ENCODE measurements around the gene PRX.
"Not testable (repeated sequence)": the region's sequence is repeated elsewhere in the genome, so short reads cannot be mapped to it uniquely, and the experiment has no call there.

PRX gene

DNA sequence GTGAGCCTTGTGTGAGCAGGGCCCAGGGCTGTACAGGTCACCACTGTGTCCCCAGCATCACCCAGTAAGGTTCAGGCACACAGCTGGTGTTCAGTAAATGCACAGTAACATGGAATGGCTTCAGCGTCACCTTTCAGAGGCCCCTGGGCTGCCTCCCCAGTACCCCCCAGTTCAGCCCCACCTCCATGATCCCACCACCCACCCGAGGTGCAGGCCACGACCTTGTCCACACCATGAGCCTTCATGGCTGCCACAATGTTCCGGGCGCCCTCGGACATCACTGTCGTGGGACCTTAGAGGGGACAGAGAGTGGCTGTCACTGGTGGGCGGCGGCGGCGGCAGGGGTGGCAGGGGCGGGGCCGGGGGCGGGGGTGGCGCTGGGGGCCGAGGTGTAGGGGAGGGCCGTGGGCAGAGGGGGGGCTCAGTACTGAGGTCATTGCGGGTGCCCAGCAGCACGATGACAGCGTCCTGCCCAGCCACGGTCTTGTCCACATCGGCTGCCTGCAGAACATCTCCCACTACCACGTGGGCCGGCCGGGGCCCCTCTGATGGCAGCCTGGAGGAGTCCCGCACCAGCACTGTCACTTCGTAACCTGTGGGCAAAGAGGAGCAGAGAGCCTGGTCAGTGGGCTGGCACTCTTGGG, 44.9 kb upstream of the PRX start:
- Histone ChIP-seq H3K27ac (no peak overlapping the region), H3K27me3 (ENCODE audit: insufficient read depth, low read depth) (no peaks in the 10 kb centered on the region), H4K20me1 (ENCODE audit: insufficient read depth) (no peaks in the 10 kb centered on the region), H3K9ac (no peak overlapping the region), H3K79me2 (ENCODE audit: insufficient read depth, low read depth) (no peaks in the 10 kb centered on the region), H2AFZ (ENCODE audit: low read depth) (no peak overlapping the region), H3K4me3 (IDR thresholded peaks at IDR 0.05; ENCODE audit: insufficient read depth, low read depth, low read length) (no peak overlapping the region), H3K36me3 (ENCODE audit: insufficient read depth) (no peaks in the 10 kb centered on the region), H3K4me2 (no peak overlapping the region), H3K4me1 (ENCODE audit: low read depth, poor library complexity, severe bottlenecking) (peaks cover 3% of the 10 kb centered on the region)
- TF ChIP-seq, protein P1, sequence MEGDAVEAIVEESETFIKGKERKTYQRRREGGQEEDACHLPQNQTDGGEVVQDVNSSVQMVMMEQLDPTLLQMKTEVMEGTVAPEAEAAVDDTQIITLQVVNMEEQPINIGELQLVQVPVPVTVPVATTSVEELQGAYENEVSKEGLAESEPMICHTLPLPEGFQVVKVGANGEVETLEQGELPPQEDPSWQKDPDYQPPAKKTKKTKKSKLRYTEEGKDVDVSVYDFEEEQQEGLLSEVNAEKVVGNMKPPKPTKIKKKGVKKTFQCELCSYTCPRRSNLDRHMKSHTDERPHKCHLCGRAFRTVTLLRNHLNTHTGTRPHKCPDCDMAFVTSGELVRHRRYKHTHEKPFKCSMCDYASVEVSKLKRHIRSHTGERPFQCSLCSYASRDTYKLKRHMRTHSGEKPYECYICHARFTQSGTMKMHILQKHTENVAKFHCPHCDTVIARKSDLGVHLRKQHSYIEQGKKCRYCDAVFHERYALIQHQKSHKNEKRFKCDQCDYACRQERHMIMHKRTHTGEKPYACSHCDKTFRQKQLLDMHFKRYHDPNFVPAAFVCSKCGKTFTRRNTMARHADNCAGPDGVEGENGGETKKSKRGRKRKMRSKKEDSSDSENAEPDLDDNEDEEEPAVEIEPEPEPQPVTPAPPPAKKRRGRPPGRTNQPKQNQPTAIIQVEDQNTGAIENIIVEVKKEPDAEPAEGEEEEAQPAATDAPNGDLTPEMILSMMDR (conservative IDR thresholded peaks at IDR 0.05; ENCODE audit: low read depth, low read length): no peak

DNA sequence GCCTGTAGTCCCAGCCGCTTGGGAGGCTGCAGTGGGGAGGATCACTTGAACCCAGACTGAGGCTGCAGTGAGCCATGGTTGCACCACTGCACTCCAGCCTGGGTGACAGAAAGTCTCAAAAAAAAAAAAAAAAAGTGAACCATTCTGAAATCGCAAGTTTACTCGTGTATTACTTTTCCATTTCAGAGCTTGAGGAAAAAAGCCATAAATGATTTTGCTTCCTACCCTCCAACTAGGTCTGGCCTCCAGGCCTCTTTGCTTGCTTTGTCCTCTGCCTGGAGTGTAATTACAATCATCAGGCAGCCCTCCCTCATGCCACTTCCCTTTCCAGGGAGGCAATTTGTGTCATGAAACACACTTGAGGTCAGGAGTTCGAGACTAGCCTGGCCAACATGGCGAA, 43.9 kb upstream of the PRX start:
- Histone ChIP-seq H3K4me1 (ENCODE audit: low read depth, poor library complexity, severe bottlenecking) (peaks cover 3% of the 10 kb centered on the region), H3K27ac (no peak overlapping the region), H3K79me2 (ENCODE audit: insufficient read depth, low read depth) (no peaks in the 10 kb centered on the region), H3K9ac (no peak overlapping the region), H3K27me3 (ENCODE audit: insufficient read depth, low read depth) (no peaks in the 10 kb centered on the region), H4K20me1 (ENCODE audit: insufficient read depth) (no peaks in the 10 kb centered on the region), H2AFZ (ENCODE audit: low read depth) (no peak overlapping the region), H3K4me3 (IDR thresholded peaks at IDR 0.05; ENCODE audit: insufficient read depth, low read depth, low read length) (no peak overlapping the region), H3K4me2 (no peak overlapping the region), H3K36me3 (ENCODE audit: insufficient read depth) (no peaks in the 10 kb centered on the region)
- TF ChIP-seq, protein P1 (conservative IDR thresholded peaks at IDR 0.05; ENCODE audit: low read depth, low read length): no peak

DNA sequence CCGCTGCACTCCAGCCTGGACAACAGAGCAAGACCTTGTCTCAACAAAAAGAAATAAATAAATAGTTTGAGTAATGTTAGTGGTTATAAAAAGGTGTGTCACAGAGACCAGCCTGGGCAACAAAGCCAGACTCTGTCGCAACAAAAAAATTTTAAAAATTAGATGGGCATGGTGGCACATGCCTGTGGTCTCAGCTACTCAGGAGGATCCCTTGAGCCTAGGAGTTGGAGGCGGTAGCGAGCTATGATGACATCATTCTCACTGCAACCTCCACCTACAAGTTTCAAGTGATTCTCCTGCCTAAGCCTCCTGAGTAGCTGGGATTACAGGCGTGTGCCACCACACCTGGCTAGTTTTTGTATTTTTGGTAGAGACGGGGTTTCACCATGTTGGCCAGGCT, 40.8 kb upstream of the PRX start:
- not testable (repeated sequence) for H4K20me1 ChIP-seq (ENCODE audit: insufficient read depth); H3K36me3 ChIP-seq (ENCODE audit: insufficient read depth)

DNA sequence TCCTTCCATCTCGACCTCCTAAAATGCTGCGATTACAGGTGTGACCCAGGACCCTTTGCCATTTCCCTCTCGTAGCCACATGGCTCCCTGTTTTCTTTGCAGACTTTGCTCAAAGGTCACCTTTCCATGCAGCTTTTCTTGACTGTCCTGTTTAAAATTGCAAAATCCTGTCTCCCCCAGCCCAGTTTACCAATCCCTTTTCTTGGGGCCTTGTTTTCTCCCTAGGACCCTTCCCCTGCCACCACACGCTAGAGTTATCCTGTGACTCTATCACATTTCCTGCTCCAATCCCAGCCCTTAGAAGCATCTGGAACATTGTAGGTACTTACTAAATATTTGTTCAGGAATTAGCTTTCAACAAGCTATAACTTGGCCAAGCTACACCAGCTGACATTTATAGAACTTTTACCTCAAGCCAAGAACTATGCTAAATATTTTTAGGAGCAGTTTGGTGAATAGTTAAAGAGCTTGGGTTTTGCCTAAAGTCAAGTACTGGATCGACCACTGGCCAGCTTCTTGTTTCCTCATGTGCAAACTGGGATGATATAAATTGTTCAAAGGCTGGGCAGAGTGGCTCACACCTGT, 40.1 kb upstream of the PRX start:
- Histone ChIP-seq H2AFZ (ENCODE audit: low read depth) (no peak overlapping the region), H3K27me3 (ENCODE audit: insufficient read depth, low read depth) (no peaks in the 10 kb centered on the region), H3K4me1 (ENCODE audit: low read depth, poor library complexity, severe bottlenecking) (no peaks in the 10 kb centered on the region), H3K27ac (no peak overlapping the region), H3K9ac (no peak overlapping the region), H4K20me1 (ENCODE audit: insufficient read depth) (no peaks in the 10 kb centered on the region), H3K79me2 (ENCODE audit: insufficient read depth, low read depth) (no peaks in the 10 kb centered on the region), H3K36me3 (ENCODE audit: insufficient read depth) (no peaks in the 10 kb centered on the region), H3K4me2 (no peak overlapping the region), H3K4me3 (IDR thresholded peaks at IDR 0.05; ENCODE audit: insufficient read depth, low read depth, low read length) (no peak overlapping the region)
- TF ChIP-seq, protein P1 (conservative IDR thresholded peaks at IDR 0.05; ENCODE audit: low read depth, low read length): no peak

More for the DNA sequence above, 40.8 kb upstream of the PRX start:
- not testable (repeated sequence) for H3K9ac ChIP-seq; H2AFZ ChIP-seq (ENCODE audit: low read depth); H3K4me1 ChIP-seq (ENCODE audit: low read depth, poor library complexity, severe bottlenecking); H3K4me2 ChIP-seq; H3K27me3 ChIP-seq (ENCODE audit: insufficient read depth, low read depth); H3K4me3 ChIP-seq (IDR thresholded peaks at IDR 0.05; ENCODE audit: insufficient read depth, low read depth, low read length); H3K79me2 ChIP-seq (ENCODE audit: insufficient read depth, low read depth); H3K27ac ChIP-seq

DNA sequence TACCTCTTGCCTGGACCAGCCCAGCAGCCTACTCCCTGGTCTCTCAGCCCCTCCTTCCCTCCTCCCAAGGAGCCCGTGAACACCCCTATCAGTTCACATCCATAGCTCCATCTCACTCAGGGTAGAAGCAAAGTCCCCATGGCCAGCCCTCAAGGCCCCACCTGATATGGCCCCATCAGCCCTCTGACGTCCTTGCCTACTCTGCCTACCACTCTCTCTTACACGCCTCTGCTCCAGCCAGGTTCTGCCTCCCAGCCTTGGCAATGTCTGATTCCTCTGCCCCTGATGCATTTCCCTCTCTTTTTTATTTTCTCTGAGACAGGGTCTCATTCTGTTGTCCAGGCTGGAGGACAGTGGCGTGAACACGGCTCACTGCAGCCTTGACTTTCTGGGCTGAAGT, 38.8 kb upstream of the PRX start:
- H4K20me1 ChIP-seq (ENCODE audit: insufficient read depth): no peaks in the 10 kb centered on the region
- H3K4me2 ChIP-seq: no peak overlapping the region
- no peaks in the 10 kb centered on the region for H3K79me2 ChIP-seq (ENCODE audit: insufficient read depth, low read depth)
- no peak overlapping the region for H3K27ac ChIP-seq
- H3K9ac ChIP-seq: no peak overlapping the region
- no peak overlapping the region for H2AFZ ChIP-seq (ENCODE audit: low read depth)
- H3K4me3 ChIP-seq (IDR thresholded peaks at IDR 0.05; ENCODE audit: insufficient read depth, low read depth, low read length): no peak overlapping the region
- H3K4me1 ChIP-seq (ENCODE audit: low read depth, poor library complexity, severe bottlenecking): no peaks in the 10 kb centered on the region
- H3K27me3 ChIP-seq (ENCODE audit: insufficient read depth, low read depth): no peaks in the 10 kb centered on the region
- TF ChIP-seq, protein P1 (conservative IDR thresholded peaks at IDR 0.05; ENCODE audit: low read depth, low read length): no peak
- H3K36me3 ChIP-seq (ENCODE audit: insufficient read depth): no peaks in the 10 kb centered on the region
